ENCODE measurements around the gene SARDH.

Gene SARDH

DNA sequence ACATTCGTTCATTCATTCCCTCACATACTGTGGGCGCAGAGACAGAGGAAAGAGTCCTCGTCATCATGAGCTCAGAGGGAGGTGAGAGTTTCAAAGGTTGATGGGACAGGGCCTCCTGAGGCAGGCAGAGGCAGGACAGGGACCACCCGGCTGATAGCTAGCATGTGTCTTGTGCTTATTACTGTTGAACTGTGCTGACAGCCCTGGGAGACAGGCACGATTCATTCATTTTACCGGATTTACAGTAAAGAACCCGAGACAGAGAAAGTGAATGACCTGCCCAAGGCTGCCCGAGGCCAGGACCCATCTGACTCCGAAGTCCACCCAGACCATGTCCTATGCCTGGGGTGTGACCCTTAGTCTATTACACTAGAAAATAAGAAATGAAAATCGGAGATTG, 124.1 kb downstream of the SARDH start:
- TF ChIP-seq, protein P1, sequence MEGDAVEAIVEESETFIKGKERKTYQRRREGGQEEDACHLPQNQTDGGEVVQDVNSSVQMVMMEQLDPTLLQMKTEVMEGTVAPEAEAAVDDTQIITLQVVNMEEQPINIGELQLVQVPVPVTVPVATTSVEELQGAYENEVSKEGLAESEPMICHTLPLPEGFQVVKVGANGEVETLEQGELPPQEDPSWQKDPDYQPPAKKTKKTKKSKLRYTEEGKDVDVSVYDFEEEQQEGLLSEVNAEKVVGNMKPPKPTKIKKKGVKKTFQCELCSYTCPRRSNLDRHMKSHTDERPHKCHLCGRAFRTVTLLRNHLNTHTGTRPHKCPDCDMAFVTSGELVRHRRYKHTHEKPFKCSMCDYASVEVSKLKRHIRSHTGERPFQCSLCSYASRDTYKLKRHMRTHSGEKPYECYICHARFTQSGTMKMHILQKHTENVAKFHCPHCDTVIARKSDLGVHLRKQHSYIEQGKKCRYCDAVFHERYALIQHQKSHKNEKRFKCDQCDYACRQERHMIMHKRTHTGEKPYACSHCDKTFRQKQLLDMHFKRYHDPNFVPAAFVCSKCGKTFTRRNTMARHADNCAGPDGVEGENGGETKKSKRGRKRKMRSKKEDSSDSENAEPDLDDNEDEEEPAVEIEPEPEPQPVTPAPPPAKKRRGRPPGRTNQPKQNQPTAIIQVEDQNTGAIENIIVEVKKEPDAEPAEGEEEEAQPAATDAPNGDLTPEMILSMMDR (IDR thresholded peaks at IDR 0.05; ENCODE audit: control extremely low read depth, extremely low read depth, low read depth, missing control alignments): no peak
- DNase-seq (ENCODE audit: extremely low spot score): no peak
- CTCF ChIA-PET: no interaction called here
- POLR2A ChIA-PET: no interaction called here
